ENCODE measurements around the gene SEC22C. TPM values are rescaled to one million over a fixed set of nuclear protein-coding genes. Genes with fewer than 3 reads are reported as not detected.

SEC22C gene
- total RNA-seq, 4 donors from 2014 or later = 30.5 to 56.4 (median 38.7) TPM

DNA sequence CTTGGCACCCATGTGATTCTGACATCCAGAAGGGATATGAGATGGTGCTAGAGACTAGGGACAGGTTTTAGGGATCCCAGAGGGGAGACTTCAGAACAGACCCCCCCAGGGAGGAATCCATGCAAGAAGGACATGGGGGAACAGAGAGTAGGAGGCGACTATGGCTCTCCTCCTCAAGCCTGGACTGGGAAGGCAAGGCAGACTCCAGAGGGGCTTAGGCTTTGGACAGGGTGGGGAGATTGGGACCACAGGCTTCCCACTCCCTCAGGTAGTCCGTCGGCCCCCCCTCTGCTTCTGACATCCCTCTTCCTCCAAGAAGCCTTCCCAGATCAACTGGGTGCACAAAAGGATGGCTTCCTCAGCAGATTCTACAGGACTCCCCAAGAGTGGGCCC, 82.3 kb downstream of the SEC22C start:
- peak in 1 of 3 donors; percentile 32 for DNase-seq
- H3K4me1 ChIP-seq = peaks cover 0 to 39% (median 6%) of the 10 kb centered on the region in 4 donors
- no peaks in the 10 kb centered on the region for H3K36me3 ChIP-seq
- no peaks in the 10 kb centered on the region for H3K27me3 ChIP-seq
- no peak overlapping the region for H3K4me3 ChIP-seq
- H3K9me3 ChIP-seq = no peaks in the 10 kb centered on the region
- no peak overlapping the region for H3K27ac ChIP-seq
- TF ChIP-seq, protein P1, sequence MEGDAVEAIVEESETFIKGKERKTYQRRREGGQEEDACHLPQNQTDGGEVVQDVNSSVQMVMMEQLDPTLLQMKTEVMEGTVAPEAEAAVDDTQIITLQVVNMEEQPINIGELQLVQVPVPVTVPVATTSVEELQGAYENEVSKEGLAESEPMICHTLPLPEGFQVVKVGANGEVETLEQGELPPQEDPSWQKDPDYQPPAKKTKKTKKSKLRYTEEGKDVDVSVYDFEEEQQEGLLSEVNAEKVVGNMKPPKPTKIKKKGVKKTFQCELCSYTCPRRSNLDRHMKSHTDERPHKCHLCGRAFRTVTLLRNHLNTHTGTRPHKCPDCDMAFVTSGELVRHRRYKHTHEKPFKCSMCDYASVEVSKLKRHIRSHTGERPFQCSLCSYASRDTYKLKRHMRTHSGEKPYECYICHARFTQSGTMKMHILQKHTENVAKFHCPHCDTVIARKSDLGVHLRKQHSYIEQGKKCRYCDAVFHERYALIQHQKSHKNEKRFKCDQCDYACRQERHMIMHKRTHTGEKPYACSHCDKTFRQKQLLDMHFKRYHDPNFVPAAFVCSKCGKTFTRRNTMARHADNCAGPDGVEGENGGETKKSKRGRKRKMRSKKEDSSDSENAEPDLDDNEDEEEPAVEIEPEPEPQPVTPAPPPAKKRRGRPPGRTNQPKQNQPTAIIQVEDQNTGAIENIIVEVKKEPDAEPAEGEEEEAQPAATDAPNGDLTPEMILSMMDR (IDR thresholded peaks at IDR 0.05) = no peak
- no peak for TF ChIP-seq POLR2A (IDR thresholded peaks at IDR 0.05)

- H3K4me3 ChIP-seq = no peak overlapping the region
- H3K36me3 ChIP-seq = no peaks in the 10 kb centered on the region
- no peaks in the 10 kb centered on the region for H3K9me3 ChIP-seq
- H3K27me3 ChIP-seq = no peaks in the 10 kb centered on the region
- H3K4me1 ChIP-seq = peaks cover 0 to 38% (median 6%) of the 10 kb centered on the region in 4 donors
- TF ChIP-seq POLR2A (IDR thresholded peaks at IDR 0.05) = no peak
- TF ChIP-seq, protein P1 (IDR thresholded peaks at IDR 0.05) = no peak
- DNase-seq = peak in 2 of 3 donors; percentile 34 to 43
- no peak overlapping the region for H3K27ac ChIP-seq
Measured at GRCh38 chr3:42498791-42499477, 82.8 kb downstream of the SEC22C start.

DNA sequence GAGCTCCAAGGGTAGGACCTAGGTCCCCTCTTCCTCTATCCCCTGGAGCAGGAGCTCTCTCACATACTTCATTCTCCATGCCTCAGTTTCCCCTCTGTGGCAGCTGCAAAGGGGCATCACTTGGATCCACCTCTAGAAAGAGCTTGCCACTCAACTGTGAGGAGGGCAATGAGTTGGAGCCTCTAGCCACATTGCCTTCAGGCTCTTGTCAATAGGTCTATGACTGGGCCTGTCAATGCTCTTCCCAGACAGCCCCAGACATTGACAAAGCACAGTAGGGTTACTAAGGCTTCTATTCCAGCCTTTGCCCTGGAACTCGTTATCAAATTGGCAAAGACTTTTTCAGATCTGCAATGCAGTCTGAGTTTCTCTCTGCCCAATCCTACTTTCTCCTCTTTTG, 83.7 kb downstream of the SEC22C start:
- no peaks in the 10 kb centered on the region for H3K36me3 ChIP-seq
- H3K9me3 ChIP-seq = no peaks in the 10 kb centered on the region
- peaks cover 0 to 32% (median 6%) of the 10 kb centered on the region in 4 donors for H3K4me1 ChIP-seq
- no peak overlapping the region for H3K4me3 ChIP-seq
- peak in 1 of 3 donors; percentile 31 for DNase-seq
- H3K27ac ChIP-seq = no peak overlapping the region
- TF ChIP-seq, protein P1 (IDR thresholded peaks at IDR 0.05) = no peak
- TF ChIP-seq POLR2A (IDR thresholded peaks at IDR 0.05) = no peak
- no peaks in the 10 kb centered on the region for H3K27me3 ChIP-seq

Other genes starting within 250 kb of the SEC22C start
- gene LYZL4, start 171.4 kb downstream of the SEC22C start, total RNA-seq = not detected
- gene VIPR1, start 79.3 kb downstream of the SEC22C start, total RNA-seq = 100 to 1,000 TPM in 3 of 4 donors, 10 to 100 TPM in 1; 52.8 to 320 (median 270) TPM
- 10 to 100 TPM; 15.6 to 25.6 (median 20.3) TPM for gene SS18L2, start 8.9 kb upstream of the SEC22C start, total RNA-seq
- gene NKTR, start 18.7 kb upstream of the SEC22C start, total RNA-seq = 100 to 1,000 TPM; 118 to 386 (median 187) TPM
- 10 to 100 TPM in 3 of 4 donors, 1 to 10 TPM in 1; 5.3 to 30.5 (median 14.7) TPM for gene ZBTB47, start 71.7 kb upstream of the SEC22C start, total RNA-seq
- gene KLHL40, start 103.6 kb upstream of the SEC22C start, total RNA-seq = not detected
- gene HHATL, start 120.8 kb upstream of the SEC22C start, total RNA-seq = 1 to 10 TPM in 1 of 4 donors, not detected in 3; 3.4 TPM
- 1 to 10 TPM in 3 of 4 donors, not detected in 1; 1.4 to 6.8 (median 4.2) TPM for gene CCDC13, start 191.3 kb upstream of the SEC22C start, total RNA-seq
- gene HIGD1A, start 222.5 kb upstream of the SEC22C start, total RNA-seq = 100 to 1,000 TPM; 102 to 278 (median 204) TPM
- 10 to 100 TPM in 1 of 4 donors, 1 to 10 TPM in 2, under 1 TPM in 1; 0.83 to 10.1 (median 3.7) TPM for gene ACKR2, start 227.5 kb upstream of the SEC22C start, total RNA-seq